CD4-positive, alpha-beta T cell treated with Interleukin-2 at 100 ng/mL for 4 hours (primary cell): ENCODE measurements around the gene PCDHGA12.
A peak's percentile ranks its signal among the peaks of the same experiment; 100 is the strongest.
"Not testable (repeated sequence)": the region's sequence is repeated elsewhere in the genome, so short reads cannot be mapped to it uniquely, and the experiment has no call there.

ENCODE experiments used
- DNase-seq: peaks from one replicate; pipeline ENCODE4 v3.0.0-alpha.2; 2020; ENCODE audit warnings: low spot score

The PCDHGA12 gene

GRCh38 chr5:141430332-141431113 lies at the start of gene PCDHGA12:
Gene PCDHGA12, plus strand, starts transcription at chr5:141430507. Its CDS starts 253 bp downstream, at chr5:141430760.
- peak; percentile 14 for DNase-seq

GRCh38 chr5:141382469-141383294 lies 47.6 kb upstream of the PCDHGA12 start, which contains the start of gene PCDHGA7:
Gene PCDHGA7, plus strand, starts transcription at chr5:141382742. Its CDS starts 158 bp downstream, at chr5:141382900.
- DNase-seq: no peak

- DNase-seq: no peak
These were observed 47.0 kb upstream of the PCDHGA12 start for GRCh38 chr5:141383345-141383744.

GRCh38 chr5:141384471-141385267 lies 45.6 kb upstream of the PCDHGA12 start:
- no peak for DNase-seq

GRCh38 chr5:141387557-141388311 lies 42.6 kb upstream of the PCDHGA12 start, which contains the start of gene PCDHGB4:
Gene PCDHGB4, plus strand, starts transcription at chr5:141387698. Its CDS starts 187 bp downstream, at chr5:141387885.
- peak; percentile 22 for DNase-seq

GRCh38 chr5:141388661-141389060 lies 41.6 kb upstream of the PCDHGA12 start:
- DNase-seq: no peak

- no peak for DNase-seq
These were observed 40.9 kb upstream of the PCDHGA12 start for GRCh38 chr5:141389153-141390042.

- no peak for DNase-seq
These were observed 37.7 kb upstream of the PCDHGA12 start, which contains the start of gene PCDHGA8 for GRCh38 chr5:141392429-141393198. Gene PCDHGA8, plus strand, starts transcription at chr5:141392633. Its CDS starts 181 bp downstream, at chr5:141392814.

GRCh38 chr5:141393267-141393666 lies 37.0 kb upstream of the PCDHGA12 start:
- DNase-seq: no peak

GRCh38 chr5:141394401-141395187 lies 35.7 kb upstream of the PCDHGA12 start:
- not testable (repeated sequence) for DNase-seq

GRCh38 chr5:141397756-141398551 lies 32.4 kb upstream of the PCDHGA12 start, which contains the start of gene PCDHGB5:
Gene PCDHGB5, plus strand, starts transcription at chr5:141397947. Its CDS starts 181 bp downstream, at chr5:141398128.
- peak; percentile 35 for DNase-seq

GRCh38 chr5:141398608-141399007 lies 31.7 kb upstream of the PCDHGA12 start:
- DNase-seq: no peak

- no peak for DNase-seq
These were observed 30.6 kb upstream of the PCDHGA12 start for GRCh38 chr5:141399555-141400258.

GRCh38 chr5:141402553-141403243 lies 27.6 kb upstream of the PCDHGA12 start, which contains the start of gene PCDHGA9:
Gene PCDHGA9, plus strand, starts transcription at chr5:141402778. Its CDS starts 175 bp downstream, at chr5:141402953.
- DNase-seq: no peak

- no peak for DNase-seq
These were observed 26.9 kb upstream of the PCDHGA12 start for GRCh38 chr5:141403387-141403786.
